ENCODE results near the gene MEGF11.

The MEGF11 gene

DNA sequence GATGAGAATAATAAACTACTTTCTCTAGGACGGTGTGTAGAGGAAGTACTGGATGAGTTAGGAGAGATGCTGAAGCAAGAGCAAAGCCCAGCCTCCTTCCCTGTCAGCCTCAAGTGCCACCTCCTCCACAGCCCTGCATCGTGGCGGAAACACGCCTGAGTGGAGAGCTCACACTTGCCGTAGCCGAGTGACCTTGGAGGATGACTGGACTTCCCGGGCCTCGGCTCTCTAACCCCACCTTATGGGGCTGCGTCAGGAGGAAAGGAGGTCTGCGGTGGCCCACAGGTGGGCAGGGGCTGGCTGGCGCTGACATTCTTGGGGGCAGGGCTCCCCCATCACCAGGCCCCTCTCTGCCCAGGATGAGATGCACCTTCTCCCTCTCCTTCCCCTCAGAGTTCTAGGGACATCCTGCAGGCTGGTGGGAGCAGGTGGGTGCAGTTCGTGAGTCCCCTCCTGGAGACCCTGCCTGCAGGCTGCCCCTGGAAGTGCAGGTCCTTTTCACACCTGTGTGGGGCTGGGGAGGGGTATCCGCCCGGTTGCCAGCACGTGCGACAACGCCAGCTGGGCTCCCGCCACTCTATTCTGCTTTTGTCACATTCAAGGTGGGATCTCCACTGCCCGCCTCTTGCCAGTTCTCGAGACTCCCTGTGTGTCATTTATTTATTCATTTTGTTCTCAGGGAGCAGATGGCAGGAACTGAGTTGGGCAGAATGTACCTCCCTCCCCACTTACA, 175.2 kb downstream of the MEGF11 start:
- TF ChIP-seq, protein P1, sequence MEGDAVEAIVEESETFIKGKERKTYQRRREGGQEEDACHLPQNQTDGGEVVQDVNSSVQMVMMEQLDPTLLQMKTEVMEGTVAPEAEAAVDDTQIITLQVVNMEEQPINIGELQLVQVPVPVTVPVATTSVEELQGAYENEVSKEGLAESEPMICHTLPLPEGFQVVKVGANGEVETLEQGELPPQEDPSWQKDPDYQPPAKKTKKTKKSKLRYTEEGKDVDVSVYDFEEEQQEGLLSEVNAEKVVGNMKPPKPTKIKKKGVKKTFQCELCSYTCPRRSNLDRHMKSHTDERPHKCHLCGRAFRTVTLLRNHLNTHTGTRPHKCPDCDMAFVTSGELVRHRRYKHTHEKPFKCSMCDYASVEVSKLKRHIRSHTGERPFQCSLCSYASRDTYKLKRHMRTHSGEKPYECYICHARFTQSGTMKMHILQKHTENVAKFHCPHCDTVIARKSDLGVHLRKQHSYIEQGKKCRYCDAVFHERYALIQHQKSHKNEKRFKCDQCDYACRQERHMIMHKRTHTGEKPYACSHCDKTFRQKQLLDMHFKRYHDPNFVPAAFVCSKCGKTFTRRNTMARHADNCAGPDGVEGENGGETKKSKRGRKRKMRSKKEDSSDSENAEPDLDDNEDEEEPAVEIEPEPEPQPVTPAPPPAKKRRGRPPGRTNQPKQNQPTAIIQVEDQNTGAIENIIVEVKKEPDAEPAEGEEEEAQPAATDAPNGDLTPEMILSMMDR (IDR thresholded peaks at IDR 0.05): no peak
- Histone ChIP-seq H2AFZ (no peak overlapping the region), H3K9me3 (ENCODE audit: control insufficient read depth, low read length) (no peaks in the 10 kb centered on the region), H3K27me3 (ENCODE audit: control insufficient read depth, insufficient read depth, low read length) (no peaks in the 10 kb centered on the region), H3K9ac (no peak overlapping the region), H3K79me2 (no peaks in the 10 kb centered on the region), H3K4me2 (ENCODE audit: low read length) (no peak overlapping the region), H3K4me1 (no peaks in the 10 kb centered on the region), H3K36me3 (ENCODE audit: control insufficient read depth, insufficient read depth, low read length) (no peaks in the 10 kb centered on the region), H3K4me3 (ENCODE audit: low read depth, low read length) (no peak overlapping the region), H3K27ac (no peak overlapping the region)

DNA sequence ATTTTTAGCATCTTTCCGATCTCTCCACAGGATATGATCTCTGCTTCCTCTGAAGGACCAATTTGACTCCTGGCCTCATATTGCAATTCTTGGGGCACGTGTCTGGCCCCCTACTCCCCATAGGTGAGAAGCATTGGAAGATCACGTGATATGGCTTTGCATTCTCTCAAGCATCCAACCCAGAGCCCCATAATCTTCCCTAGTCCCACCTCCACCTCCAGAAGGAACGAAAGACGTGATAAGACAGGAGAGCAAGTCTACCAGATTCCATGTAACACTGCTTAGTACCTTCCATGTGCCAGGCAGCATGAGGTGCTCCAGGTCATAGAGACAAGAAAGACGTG, 176.3 kb downstream of the MEGF11 start:
- Histone ChIP-seq H2AFZ (no peak overlapping the region), H3K4me3 (ENCODE audit: low read depth, low read length) (no peak overlapping the region), H3K79me2 (no peaks in the 10 kb centered on the region), H3K27ac (no peak overlapping the region), H3K36me3 (ENCODE audit: control insufficient read depth, insufficient read depth, low read length) (no peaks in the 10 kb centered on the region), H3K4me1 (no peaks in the 10 kb centered on the region), H3K9me3 (ENCODE audit: control insufficient read depth, low read length) (no peaks in the 10 kb centered on the region), H3K27me3 (ENCODE audit: control insufficient read depth, insufficient read depth, low read length) (no peaks in the 10 kb centered on the region), H3K9ac (no peak overlapping the region), H3K4me2 (ENCODE audit: low read length) (no peak overlapping the region)
- TF ChIP-seq, protein P1 (IDR thresholded peaks at IDR 0.05): no peak

DNA sequence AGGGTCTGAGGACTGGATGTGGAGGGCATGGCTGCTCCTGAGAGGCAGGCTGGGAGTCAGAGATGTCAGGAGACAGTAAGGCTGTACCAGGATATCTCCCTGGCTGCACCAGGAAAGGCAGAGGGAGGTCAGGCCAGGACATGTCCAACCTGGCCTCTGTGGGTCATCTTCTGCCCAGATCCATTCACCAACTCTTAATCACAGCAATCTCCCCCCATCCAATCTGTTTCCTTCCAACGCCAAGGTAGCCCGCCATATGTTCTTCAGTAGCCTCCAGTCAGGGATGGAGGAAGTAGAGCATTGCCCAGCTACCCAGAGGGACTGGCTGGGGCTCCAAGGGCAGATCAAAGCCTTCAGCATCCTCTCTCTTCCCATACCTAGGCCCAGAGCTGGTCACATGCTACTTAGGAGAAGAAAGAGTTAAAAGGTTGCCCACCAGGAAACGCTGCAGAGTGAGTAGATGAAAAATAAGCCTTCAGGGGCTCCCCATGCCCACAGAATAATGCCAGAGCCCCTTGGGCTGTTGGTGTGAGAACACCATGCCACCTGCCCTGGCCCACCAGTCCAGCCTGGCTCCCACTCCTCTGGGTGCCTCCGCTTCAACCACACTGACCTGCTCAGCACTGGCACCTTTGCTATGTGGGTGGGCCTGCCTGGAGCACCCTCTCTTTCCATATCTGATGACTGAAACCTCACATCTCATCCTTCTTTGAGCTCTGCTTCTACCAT, 176.8 kb downstream of the MEGF11 start:
- Histone ChIP-seq H3K4me1 (no peaks in the 10 kb centered on the region), H3K9me3 (ENCODE audit: control insufficient read depth, low read length) (no peaks in the 10 kb centered on the region), H3K4me3 (ENCODE audit: low read depth, low read length) (no peak overlapping the region), H3K27me3 (ENCODE audit: control insufficient read depth, insufficient read depth, low read length) (no peaks in the 10 kb centered on the region), H3K36me3 (ENCODE audit: control insufficient read depth, insufficient read depth, low read length) (no peaks in the 10 kb centered on the region), H2AFZ (no peak overlapping the region), H3K9ac (no peak overlapping the region), H3K27ac (no peak overlapping the region), H3K4me2 (ENCODE audit: low read length) (no peak overlapping the region), H3K79me2 (no peaks in the 10 kb centered on the region)
- TF ChIP-seq, protein P1 (IDR thresholded peaks at IDR 0.05): no peak

DNA sequence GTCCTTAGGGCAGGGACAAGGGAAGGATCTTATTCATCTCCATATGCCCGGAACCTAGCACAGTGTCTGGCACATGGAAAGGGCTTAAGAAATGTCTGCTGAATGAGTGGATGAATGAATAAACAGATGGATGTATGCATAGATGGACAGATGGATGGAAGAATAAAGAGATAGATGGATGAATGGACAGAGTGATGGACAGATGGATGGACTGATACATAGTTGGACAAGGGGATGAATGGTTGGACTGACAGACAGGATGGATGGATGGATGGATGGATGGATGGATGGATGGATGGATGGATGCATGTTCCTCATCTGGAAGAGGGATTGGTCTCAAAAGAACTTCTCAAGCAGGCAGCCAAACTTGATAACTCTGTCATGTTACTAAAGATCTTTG, 177.6 kb downstream of the MEGF11 start:
- no peaks in the 10 kb centered on the region for H3K36me3 ChIP-seq (ENCODE audit: control insufficient read depth, insufficient read depth, low read length)
- no peaks in the 10 kb centered on the region for H3K4me1 ChIP-seq
- H3K4me3 ChIP-seq (ENCODE audit: low read depth, low read length): no peak overlapping the region
- H3K27ac ChIP-seq: no peak overlapping the region
- no peak overlapping the region for H3K4me2 ChIP-seq (ENCODE audit: low read length)
- H3K79me2 ChIP-seq: no peaks in the 10 kb centered on the region
- TF ChIP-seq, protein P1 (IDR thresholded peaks at IDR 0.05): no peak
- no peaks in the 10 kb centered on the region for H3K27me3 ChIP-seq (ENCODE audit: control insufficient read depth, insufficient read depth, low read length)
- H2AFZ ChIP-seq: no peak overlapping the region
- no peaks in the 10 kb centered on the region for H3K9me3 ChIP-seq (ENCODE audit: control insufficient read depth, low read length)
- H3K9ac ChIP-seq: no peak overlapping the region

All from parathyroid adenoma (tissue), 2 donors.